HepG2 (cell line): ENCODE measurements around the gene PIGZ. TPM values are rescaled to one million over a fixed set of nuclear protein-coding genes. Genes with fewer than 3 reads are reported as not detected.

Source experiments
- ARNTL ChIP-seq: sonication (generic); formaldehyde crosslinking; IDR thresholded peaks from 2 replicates; pipeline ENCODE4 v1.4.0; 2020; ENCODE audit warnings: mild to moderate bottlenecking, missing genetic modification reagents
- ATRX ChIP-seq: sonication (generic); formaldehyde crosslinking; IDR thresholded peaks from 2 replicates; pipeline ENCODE4 v1.4.0; 2020; ENCODE audit warnings: missing genetic modification reagents, borderline replicate concordance
- CBFB ChIP-seq: sonication (generic); formaldehyde crosslinking; IDR thresholded peaks from 2 replicates; pipeline ENCODE4 v1.4.0; 2020; ENCODE audit warnings: missing genetic modification reagents
- DDIT3 ChIP-seq: sonication (generic); formaldehyde crosslinking; IDR thresholded peaks from 2 replicates; pipeline ENCODE4 v1.4.0; 2020; ENCODE audit warnings: mild to moderate bottlenecking, missing genetic modification reagents
- EEA1 ChIP-seq: sonication (generic); formaldehyde crosslinking; IDR thresholded peaks from 2 replicates; pipeline ENCODE4 v1.5.1; 2020; ENCODE audit warnings: mild to moderate bottlenecking, missing genetic modification reagents, borderline replicate concordance
- GLI4 ChIP-seq: sonication (generic); formaldehyde crosslinking; IDR thresholded peaks from 2 replicates; pipeline ENCODE4 v1.5.1; 2020; ENCODE audit warnings: missing genetic modification reagents, mild to moderate bottlenecking, moderate library complexity, borderline replicate concordance
- HNRNPL ChIP-seq: fragments of 200-400 bp; formaldehyde crosslinking; IDR thresholded peaks from 2 replicates; pipeline ENCODE4 v1.6.1; 2017; ENCODE audit warnings: mild to moderate bottlenecking, low read depth, low read length
- KMT2B ChIP-seq: IDR thresholded peaks from 2 replicates; pipeline ENCODE4 v1.6.1; 2016; ENCODE audit warnings: missing genetic modification reagents, missing compliant biosample characterization
- MXD3 ChIP-seq: IDR thresholded peaks from 2 replicates; pipeline ENCODE4 v1.6.1; 2016; ENCODE audit warnings: mild to moderate bottlenecking, missing biosample characterization, missing genetic modification reagents
- PCBP2 ChIP-seq: fragments of 200-400 bp; formaldehyde crosslinking; optimal IDR thresholded peaks from 2 replicates; pipeline ENCODE3; 2018; ENCODE audit warnings: low read length, low read depth; ENCODE audit not compliant: poor library complexity, severe bottlenecking
- RBM39 ChIP-seq: fragments of 200-400 bp; formaldehyde crosslinking; IDR thresholded peaks from one replicate; pipeline ENCODE4 v1.6.1; 2018; ENCODE audit warnings: antibody characterized with exemption, mild to moderate bottlenecking, low read depth, low read length; ENCODE audit not compliant: poor library complexity, severe bottlenecking
- SCMH1 ChIP-seq: sonication (generic); formaldehyde crosslinking; IDR thresholded peaks from 2 replicates; pipeline ENCODE4 v1.9.0; 2021; ENCODE audit warnings: missing genetic modification reagents, mild to moderate bottlenecking, borderline replicate concordance
- SNAPC5 ChIP-seq: sonication (generic); formaldehyde crosslinking; IDR thresholded peaks from 2 replicates; pipeline ENCODE4 v1.8.1; 2023; ENCODE audit warnings: mild to moderate bottlenecking, missing genetic modification reagents, borderline replicate concordance
- TARDBP ChIP-seq: sonication (generic); formaldehyde crosslinking; IDR thresholded peaks from 2 replicates; pipeline ENCODE4 v1.8.0; 2022; ENCODE audit warnings: mild to moderate bottlenecking, missing genetic modification reagents
- ZBTB34 ChIP-seq: sonication (generic); formaldehyde crosslinking; IDR thresholded peaks from 2 replicates; pipeline ENCODE4 v1.8.0; 2022; ENCODE audit warnings: mild to moderate bottlenecking, missing genetic modification reagents
- ZNF234 ChIP-seq: sonication (generic); formaldehyde crosslinking; conservative IDR thresholded peaks from 2 replicates; pipeline ENCODE4 v1.5.1; 2020; ENCODE audit warnings: mild to moderate bottlenecking, missing genetic modification reagents
- ZNF235 ChIP-seq: sonication (generic); formaldehyde crosslinking; IDR thresholded peaks from 2 replicates; pipeline ENCODE4 v1.8.1; 2023; ENCODE audit warnings: mild to moderate bottlenecking, missing genetic modification reagents, borderline replicate concordance
- ZNF274 ChIP-seq: sonication (generic); formaldehyde crosslinking; IDR thresholded peaks from 2 replicates; pipeline ENCODE4 v1.5.1; 2020; ENCODE audit warnings: mild to moderate bottlenecking, missing genetic modification reagents
- ZNF367 ChIP-seq: sonication (generic); formaldehyde crosslinking; IDR thresholded peaks from 2 replicates; pipeline ENCODE4 v1.4.0; 2020; ENCODE audit warnings: missing genetic modification reagents, borderline replicate concordance
- ZNF431 ChIP-seq: sonication (generic); formaldehyde crosslinking; IDR thresholded peaks from 2 replicates; pipeline ENCODE4 v1.9.0; 2022; ENCODE audit warnings: missing genetic modification reagents, low read depth, mild to moderate bottlenecking, borderline replicate concordance
- ZNF484 ChIP-seq: sonication (generic); formaldehyde crosslinking; IDR thresholded peaks from 2 replicates; pipeline ENCODE4 v1.5.1; 2020; ENCODE audit warnings: mild to moderate bottlenecking, low read depth, missing genetic modification reagents, borderline replicate concordance
- ZNF574 ChIP-seq: sonication (generic); formaldehyde crosslinking; IDR thresholded peaks from 2 replicates; pipeline ENCODE4 v1.4.0; 2020; ENCODE audit warnings: missing genetic modification reagents
- ZNF598 ChIP-seq: sonication (generic); formaldehyde crosslinking; IDR thresholded peaks from 2 replicates; pipeline ENCODE4 v1.5.1; 2020; ENCODE audit warnings: mild to moderate bottlenecking, missing genetic modification reagents, borderline replicate concordance
- ZNF614 ChIP-seq: IDR thresholded peaks from 2 replicates; pipeline ENCODE4 v1.6.1; 2018; ENCODE audit warnings: missing biosample characterization, missing genetic modification reagents, inconsistent platforms, borderline replicate concordance
- ZNF737 ChIP-seq: sonication (generic); formaldehyde crosslinking; IDR thresholded peaks from 2 replicates; pipeline ENCODE4 v1.5.0; 2020; ENCODE audit warnings: missing genetic modification reagents, mild to moderate bottlenecking, borderline replicate concordance
- ZNF850 ChIP-seq: sonication (generic); formaldehyde crosslinking; conservative IDR thresholded peaks from 2 replicates; pipeline ENCODE4 v1.9.0; 2021; ENCODE audit warnings: mild to moderate bottlenecking, missing genetic modification reagents
- polyA plus RNA-seq, 8 experiments: library from polyadenylated mRNA; depleted of rRNA in 3 of 8; stranded (reverse) in 7 of 8; unstranded in 1 of 8; fragments of >200 nt; fragmentation: Illumina TruSeq in 4 of 8; extraction: Trizol in 4 of 8; gene quantifications; 2 replicates each; pipeline versions ENCODE4 v1.2.1 to v1.2.3, GENCODE V29; 2011 to 2016; ENCODE audit warnings: low read depth in 4 of 8, missing spikeins in 1 of 8, mixed read lengths in 1 of 8; ENCODE audit not compliant: insufficient read depth in 1 of 8
- total RNA-seq, 5 experiments: library from RNA; depleted of rRNA; stranded (reverse); fragments of >200 nt; fragmentation: Illumina TruSeq; extraction: Trizol; gene quantifications; 2 replicates each; pipeline ENCODE4 v1.2.3, GENCODE V29; 2016; ENCODE audit warnings: low read depth in 1 of 5

Gene PIGZ
- total and polyA plus RNA-seq, 2 of the 13 experiments (the other 11 are each of a cell fraction or from before 2014, with no cell fraction given) = 4.7 to 60.5 TPM

- no peak for TF ChIP-seq RBM39
- TF ChIP-seq ZNF614 (CRISPR knock-in tag) = no peak
- no peak for TF ChIP-seq ZNF274 (CRISPR knock-in tag)
- TF ChIP-seq EEA1 (CRISPR knock-in tag) = no peak
- TF ChIP-seq MXD3 (CRISPR knock-in tag) = no peak
- no peak for TF ChIP-seq GLI4 (CRISPR knock-in tag)
- TF ChIP-seq SCMH1 (CRISPR knock-in tag) = no peak
- no peak for TF ChIP-seq ATRX (CRISPR knock-in tag)
- TF ChIP-seq ZNF235 (CRISPR knock-in tag) = no peak
- no peak for TF ChIP-seq CBFB (CRISPR knock-in tag)
- TF ChIP-seq ZBTB34 = no peak
- TF ChIP-seq HNRNPL = no peak
- TF ChIP-seq SNAPC5 (CRISPR knock-in tag) = no peak
- TF ChIP-seq KMT2B (CRISPR knock-in tag) = no peak
- no peak for TF ChIP-seq DDIT3 (CRISPR knock-in tag)
- 0 out of 2 replicates have a peak, but pooled peaks have one; percentile 15 for TF ChIP-seq ZNF431
- TF ChIP-seq ZNF574 (CRISPR knock-in tag) = no peak
- no peak for TF ChIP-seq PCBP2
- 0 out of 2 replicates have a peak, but pooled peaks have one; percentile 36 for TF ChIP-seq ARNTL (CRISPR knock-in tag)
- TF ChIP-seq ZNF234 (CRISPR knock-in tag) = no peak
- 0 out of 2 replicates have a peak, but pooled peaks have one; percentile 18 for TF ChIP-seq ZNF367 (CRISPR knock-in tag)
- TF ChIP-seq ZNF484 (CRISPR knock-in tag) = no peak
- TF ChIP-seq TARDBP (CRISPR knock-in tag) = no peak
- TF ChIP-seq ZNF737 (CRISPR knock-in tag) = no peak
- no peak for TF ChIP-seq ZNF598 (CRISPR knock-in tag)
- no peak for TF ChIP-seq ZNF850 (CRISPR knock-in tag)
Measured at GRCh38 chr3:196942915-196943277, 25.7 kb downstream of the PIGZ start (continued).
